GM23338 (cell line): ENCODE measurements around the gene PDE2A. TPM values are rescaled to one million over a fixed set of nuclear protein-coding genes. Genes with fewer than 3 reads are reported as not detected.

Source experiments
- ATAC-seq: fragments of 200-7000 bp; cut with Tn5 transposase; 3 replicates; pipeline ENCODE4 v1.9.1; 2020
- DNase-seq: peaks from one replicate; pipeline ENCODE4 v3.0.0-alpha.2; 2015; ENCODE audit warnings: low spot score
- H2AFZ ChIP-seq: fragments of 200-600 bp; sonication (generic); 2 replicates; pipeline ENCODE4 v1.8.0; 2016; ENCODE audit warnings: antibody characterized with exemption, mild to moderate bottlenecking, moderate library complexity
- H3F3A ChIP-seq: fragments of 200-600 bp; sonication (generic); replicated peaks from 2 replicates; pipeline ENCODE4 v1.8.0; 2017; ENCODE audit warnings: antibody characterized with exemption, mixed run types, low read depth
- H3K27ac ChIP-seq: fragments of 200-600 bp; sonication (generic); 2 replicates; pipeline ENCODE4 v1.6.1; 2016; ENCODE audit warnings: low read depth
- H3K27me3 ChIP-seq: fragments of 200-600 bp; sonication (generic); 2 replicates; pipeline ENCODE4 v1.8.0; 2016; ENCODE audit warnings: mild to moderate bottlenecking, mixed run types, moderate library complexity; ENCODE audit not compliant: insufficient read depth
- H3K36me3 ChIP-seq: fragments of 200-600 bp; sonication (generic); 2 replicates; pipeline ENCODE4 v1.8.0; 2016; ENCODE audit warnings: mild to moderate bottlenecking; ENCODE audit not compliant: insufficient read depth
- H3K4me1 ChIP-seq: fragments of 200-600 bp; sonication (generic); 2 replicates; pipeline ENCODE4 v1.8.0; 2016; ENCODE audit warnings: mild to moderate bottlenecking, moderate library complexity; ENCODE audit not compliant: insufficient read depth
- H3K4me2 ChIP-seq: fragments of 200-600 bp; sonication (generic); 2 replicates; pipeline ENCODE4 v1.7.1; 2017; ENCODE audit warnings: mixed run types
- H3K4me3 ChIP-seq: fragments of 200-600 bp; sonication (generic); 2 replicates; pipeline ENCODE4 v1.6.1; 2016; ENCODE audit warnings: mixed run types
- H3K79me2 ChIP-seq: fragments of 200-600 bp; sonication (generic); replicated peaks from 2 replicates; pipeline ENCODE4 v1.8.0; 2017; ENCODE audit warnings: mild to moderate bottlenecking; ENCODE audit not compliant: insufficient read depth
- H3K9me2 ChIP-seq: fragments of 200-600 bp; sonication (generic); 2 replicates; pipeline ENCODE4 v1.8.0; 2017; ENCODE audit not compliant: insufficient read depth
- H4K20me1 ChIP-seq: fragments of 200-600 bp; sonication (generic); replicated peaks from 2 replicates; pipeline ENCODE4 v1.8.0; 2017; ENCODE audit warnings: mild to moderate bottlenecking; ENCODE audit not compliant: insufficient read depth
- H3K27ac Mint-ChIP-seq: 2 replicates; pipeline ENCODE4 v1.8.0; 2020; ENCODE audit warnings: inconsistent platforms, mild to moderate bottlenecking, moderate library complexity, mixed read lengths
- H3K27me3 Mint-ChIP-seq: 3 replicates; pipeline ENCODE4 v1.8.0; 2022; ENCODE audit warnings: low read depth, mild to moderate bottlenecking, moderate library complexity, mixed read lengths, inconsistent platforms; ENCODE audit not compliant: insufficient read depth, poor library complexity
- H3K36me3 Mint-ChIP-seq: 3 replicates; pipeline ENCODE4 v1.8.0; 2021; ENCODE audit warnings: low read depth, mild to moderate bottlenecking, inconsistent platforms, moderate library complexity, mixed read lengths
- H3K4me1 Mint-ChIP-seq: 3 replicates; pipeline ENCODE4 v1.8.0; 2020; ENCODE audit warnings: mild to moderate bottlenecking, inconsistent platforms, mixed read lengths
- H3K4me3 Mint-ChIP-seq: 3 replicates; pipeline ENCODE4 v1.8.0; 2021; ENCODE audit warnings: moderate library complexity, mild to moderate bottlenecking, inconsistent platforms, mixed read lengths
- H3K9me3 Mint-ChIP-seq: 3 replicates; pipeline ENCODE4 v1.8.0; 2020; ENCODE audit warnings: moderate library complexity, mild to moderate bottlenecking, inconsistent platforms, mixed read lengths
- CREB1 ChIP-seq: fragments of 250-450 bp; sonication (Bioruptor Pico); IDR thresholded peaks from 2 replicates; pipeline ENCODE4 v1.5.0; 2020; ENCODE audit warnings: low read depth, mild to moderate bottlenecking, moderate library complexity
- JUNB ChIP-seq: IDR thresholded peaks from one replicate; pipeline ENCODE4 v1.6.1; 2016; ENCODE audit warnings: antibody characterized with exemption; ENCODE audit not compliant: unreplicated experiment
- STAT1 ChIP-seq: IDR thresholded peaks from one replicate; pipeline ENCODE4 v1.6.1; 2016; ENCODE audit warnings: antibody characterized with exemption; ENCODE audit not compliant: unreplicated experiment
- ZNF114 ChIP-seq: fragments of 250-450 bp; sonication (Bioruptor Pico); IDR thresholded peaks from 2 replicates; pipeline ENCODE4 v1.5.0; 2020; ENCODE audit warnings: mild to moderate bottlenecking, moderate library complexity
- polyA plus RNA-seq: library from polyadenylated mRNA; unstranded; fragments of >200 nt; fragmentation: Nextera tagmentation; extraction: Ambion mirVana; gene quantifications from 2 replicates; pipeline ENCODE4 v1.2.1, GENCODE V29; 2016
- total RNA-seq: library from RNA; depleted of rRNA; stranded (reverse); fragments of >200 nt; shearing (Covaris generic); gene quantifications from 2 replicates; pipeline ENCODE4 v1.2.3, GENCODE V29; 2014
- TF ChIP-seq, protein P1 (sequence below): IDR thresholded peaks from 2 replicates; pipeline ENCODE4 v1.6.1; 2016; ENCODE audit warnings: antibody characterized with exemption
- TF ChIP-seq, protein P2 (sequence below): fragments of 250-450 bp; sonication (Bioruptor Pico); IDR thresholded peaks from 2 replicates; pipeline ENCODE4 v1.5.0; 2020; ENCODE audit warnings: mild to moderate bottlenecking, moderate library complexity
- TF ChIP-seq, protein P3 (sequence below), 2 experiments: fragments of 200-600 bp in 1 of 2; sonication (generic) in 1 of 2; conservative IDR thresholded peaks; 2 replicates each; pipeline versions ENCODE4 v1.5.1 to v1.6.1; 2016 to 2017; ENCODE audit warnings: antibody characterized with exemption in 2 of 2, low read depth in 2 of 2, mild to moderate bottlenecking in 2 of 2, moderate library complexity in 1 of 2

Gene PDE2A
- total and polyA plus RNA-seq, 2 experiments from 2014 or later = 4.3 to 16.2 TPM

DNA sequence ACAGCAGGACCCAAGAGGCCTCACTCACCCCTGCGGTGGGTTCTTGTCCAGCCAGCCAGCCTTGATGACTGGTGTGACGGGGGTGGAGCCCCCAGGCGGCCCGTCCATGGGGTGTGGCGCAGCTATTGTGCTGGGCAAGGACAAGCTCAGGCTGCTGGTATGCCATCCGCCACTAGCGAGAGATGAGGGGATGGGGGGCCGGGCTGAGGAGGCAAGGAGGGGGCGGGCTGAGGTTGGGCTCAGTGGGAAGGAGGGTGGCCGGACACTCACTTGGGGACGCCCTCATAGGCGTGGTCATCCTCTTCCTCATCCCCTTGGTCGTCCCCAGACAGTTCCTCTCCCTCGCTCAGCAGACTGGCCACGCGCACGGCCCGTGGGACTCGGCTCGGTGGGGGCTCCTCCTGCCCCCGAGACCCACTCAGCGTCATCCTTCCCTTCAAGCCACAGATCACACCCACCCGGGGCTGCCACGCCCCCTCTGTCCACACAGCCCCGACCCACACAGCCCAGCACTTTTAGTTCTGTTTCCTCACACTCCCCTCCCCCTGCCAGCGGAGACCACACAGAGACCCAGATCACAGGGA lies 38.0 kb upstream of the PDE2A start:
- Histone ChIP-seq H3K4me3 (no peak overlapping the region), H4K20me1 (peaks cover 26% of the 10 kb centered on the region), H3F3A (no peaks in the 10 kb centered on the region), H3K79me2 (peaks cover 4% of the 10 kb centered on the region; the same call in 1 of the 2 replicates), H3K27ac (no peak overlapping the region), H3K27me3 (no peaks in the 10 kb centered on the region), H3K9me2 (no peaks in the 10 kb centered on the region), H3K36me3 (no peaks in the 10 kb centered on the region; the same call in 1 of the 2 replicates), H2AFZ (no peak overlapping the region), H3K4me2 (no peak overlapping the region), H3K4me1 (no peaks in the 10 kb centered on the region)
- peak overlapping the region; percentile 31; the same call in 1 of the 2 replicates for H3K27ac Mint-ChIP-seq
- no peak overlapping the region for H3K4me3 Mint-ChIP-seq
- ATAC-seq (peak; percentile 11; the same call in 2 of the 3 replicates), DNase-seq (no peak)
- TF ChIP-seq ZNF114 (CRISPR knock-in tag) (no peak), STAT1 (no peak), JUNB (no peak), CREB1 (CRISPR knock-in tag) (no peak)
- TF ChIP-seq, protein P1, sequence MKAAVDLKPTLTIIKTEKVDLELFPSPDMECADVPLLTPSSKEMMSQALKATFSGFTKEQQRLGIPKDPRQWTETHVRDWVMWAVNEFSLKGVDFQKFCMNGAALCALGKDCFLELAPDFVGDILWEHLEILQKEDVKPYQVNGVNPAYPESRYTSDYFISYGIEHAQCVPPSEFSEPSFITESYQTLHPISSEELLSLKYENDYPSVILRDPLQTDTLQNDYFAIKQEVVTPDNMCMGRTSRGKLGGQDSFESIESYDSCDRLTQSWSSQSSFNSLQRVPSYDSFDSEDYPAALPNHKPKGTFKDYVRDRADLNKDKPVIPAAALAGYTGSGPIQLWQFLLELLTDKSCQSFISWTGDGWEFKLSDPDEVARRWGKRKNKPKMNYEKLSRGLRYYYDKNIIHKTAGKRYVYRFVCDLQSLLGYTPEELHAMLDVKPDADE = no peak
- TF ChIP-seq, protein P2, sequence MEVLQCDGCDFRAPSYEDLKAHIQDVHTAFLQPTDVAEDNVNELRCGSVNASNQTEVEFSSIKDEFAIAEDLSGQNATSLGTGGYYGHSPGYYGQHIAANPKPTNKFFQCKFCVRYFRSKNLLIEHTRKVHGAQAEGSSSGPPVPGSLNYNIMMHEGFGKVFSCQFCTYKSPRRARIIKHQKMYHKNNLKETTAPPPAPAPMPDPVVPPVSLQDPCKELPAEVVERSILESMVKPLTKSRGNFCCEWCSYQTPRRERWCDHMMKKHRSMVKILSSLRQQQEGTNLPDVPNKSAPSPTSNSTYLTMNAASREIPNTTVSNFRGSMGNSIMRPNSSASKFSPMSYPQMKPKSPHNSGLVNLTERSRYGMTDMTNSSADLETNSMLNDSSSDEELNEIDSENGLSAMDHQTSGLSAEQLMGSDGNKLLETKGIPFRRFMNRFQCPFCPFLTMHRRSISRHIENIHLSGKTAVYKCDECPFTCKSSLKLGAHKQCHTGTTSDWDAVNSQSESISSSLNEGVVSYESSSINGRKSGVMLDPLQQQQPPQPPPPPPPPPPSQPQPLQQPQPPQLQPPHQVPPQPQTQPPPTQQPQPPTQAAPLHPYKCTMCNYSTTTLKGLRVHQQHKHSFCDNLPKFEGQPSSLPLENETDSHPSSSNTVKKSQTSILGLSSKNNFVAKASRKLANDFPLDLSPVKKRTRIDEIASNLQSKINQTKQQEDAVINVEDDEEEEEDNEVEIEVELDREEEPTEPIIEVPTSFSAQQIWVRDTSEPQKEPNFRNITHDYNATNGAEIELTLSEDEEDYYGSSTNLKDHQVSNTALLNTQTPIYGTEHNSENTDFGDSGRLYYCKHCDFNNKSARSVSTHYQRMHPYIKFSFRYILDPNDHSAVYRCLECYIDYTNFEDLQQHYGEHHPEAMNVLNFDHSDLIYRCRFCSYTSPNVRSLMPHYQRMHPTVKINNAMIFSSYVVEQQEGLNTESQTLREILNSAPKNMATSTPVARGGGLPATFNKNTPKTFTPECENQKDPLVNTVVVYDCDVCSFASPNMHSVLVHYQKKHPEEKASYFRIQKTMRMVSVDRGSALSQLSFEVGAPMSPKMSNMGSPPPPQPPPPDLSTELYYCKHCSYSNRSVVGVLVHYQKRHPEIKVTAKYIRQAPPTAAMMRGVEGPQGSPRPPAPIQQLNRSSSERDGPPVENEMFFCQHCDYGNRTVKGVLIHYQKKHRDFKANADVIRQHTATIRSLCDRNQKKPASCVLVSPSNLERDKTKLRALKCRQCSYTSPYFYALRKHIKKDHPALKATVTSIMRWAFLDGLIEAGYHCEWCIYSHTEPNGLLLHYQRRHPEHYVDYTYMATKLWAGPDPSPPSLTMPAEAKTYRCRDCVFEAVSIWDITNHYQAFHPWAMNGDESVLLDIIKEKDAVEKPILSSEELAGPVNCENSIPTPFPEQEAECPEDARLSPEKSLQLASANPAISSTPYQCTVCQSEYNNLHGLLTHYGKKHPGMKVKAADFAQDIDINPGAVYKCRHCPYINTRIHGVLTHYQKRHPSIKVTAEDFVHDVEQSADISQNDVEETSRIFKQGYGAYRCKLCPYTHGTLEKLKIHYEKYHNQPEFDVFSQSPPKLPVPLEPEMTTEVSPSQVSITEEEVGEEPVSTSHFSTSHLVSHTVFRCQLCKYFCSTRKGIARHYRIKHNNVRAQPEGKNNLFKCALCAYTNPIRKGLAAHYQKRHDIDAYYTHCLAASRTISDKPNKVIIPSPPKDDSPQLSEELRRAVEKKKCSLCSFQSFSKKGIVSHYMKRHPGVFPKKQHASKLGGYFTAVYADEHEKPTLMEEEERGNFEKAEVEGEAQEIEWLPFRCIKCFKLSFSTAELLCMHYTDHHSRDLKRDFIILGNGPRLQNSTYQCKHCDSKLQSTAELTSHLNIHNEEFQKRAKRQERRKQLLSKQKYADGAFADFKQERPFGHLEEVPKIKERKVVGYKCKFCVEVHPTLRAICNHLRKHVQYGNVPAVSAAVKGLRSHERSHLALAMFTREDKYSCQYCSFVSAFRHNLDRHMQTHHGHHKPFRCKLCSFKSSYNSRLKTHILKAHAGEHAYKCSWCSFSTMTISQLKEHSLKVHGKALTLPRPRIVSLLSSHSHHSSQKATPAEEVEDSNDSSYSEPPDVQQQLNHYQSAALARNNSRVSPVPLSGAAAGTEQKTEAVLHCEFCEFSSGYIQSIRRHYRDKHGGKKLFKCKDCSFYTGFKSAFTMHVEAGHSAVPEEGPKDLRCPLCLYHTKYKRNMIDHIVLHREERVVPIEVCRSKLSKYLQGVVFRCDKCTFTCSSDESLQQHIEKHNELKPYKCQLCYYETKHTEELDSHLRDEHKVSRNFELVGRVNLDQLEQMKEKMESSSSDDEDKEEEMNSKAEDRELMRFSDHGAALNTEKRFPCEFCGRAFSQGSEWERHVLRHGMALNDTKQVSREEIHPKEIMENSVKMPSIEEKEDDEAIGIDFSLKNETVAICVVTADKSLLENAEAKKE (CRISPR knock-in tag) = no peak
- TF ChIP-seq, protein P3, sequence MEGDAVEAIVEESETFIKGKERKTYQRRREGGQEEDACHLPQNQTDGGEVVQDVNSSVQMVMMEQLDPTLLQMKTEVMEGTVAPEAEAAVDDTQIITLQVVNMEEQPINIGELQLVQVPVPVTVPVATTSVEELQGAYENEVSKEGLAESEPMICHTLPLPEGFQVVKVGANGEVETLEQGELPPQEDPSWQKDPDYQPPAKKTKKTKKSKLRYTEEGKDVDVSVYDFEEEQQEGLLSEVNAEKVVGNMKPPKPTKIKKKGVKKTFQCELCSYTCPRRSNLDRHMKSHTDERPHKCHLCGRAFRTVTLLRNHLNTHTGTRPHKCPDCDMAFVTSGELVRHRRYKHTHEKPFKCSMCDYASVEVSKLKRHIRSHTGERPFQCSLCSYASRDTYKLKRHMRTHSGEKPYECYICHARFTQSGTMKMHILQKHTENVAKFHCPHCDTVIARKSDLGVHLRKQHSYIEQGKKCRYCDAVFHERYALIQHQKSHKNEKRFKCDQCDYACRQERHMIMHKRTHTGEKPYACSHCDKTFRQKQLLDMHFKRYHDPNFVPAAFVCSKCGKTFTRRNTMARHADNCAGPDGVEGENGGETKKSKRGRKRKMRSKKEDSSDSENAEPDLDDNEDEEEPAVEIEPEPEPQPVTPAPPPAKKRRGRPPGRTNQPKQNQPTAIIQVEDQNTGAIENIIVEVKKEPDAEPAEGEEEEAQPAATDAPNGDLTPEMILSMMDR (conservative IDR thresholded peaks at IDR 0.05; ENCODE audit: low read depth in 2 of 2) = no peak
- H3K9me3 Mint-ChIP-seq = no peaks in the 10 kb centered on the region; the same call in 2 of the 3 replicates
- H3K4me1 Mint-ChIP-seq = peaks cover 25% of the 10 kb centered on the region
- H3K36me3 Mint-ChIP-seq = peaks cover 22% of the 10 kb centered on the region
- H3K27me3 Mint-ChIP-seq = peaks cover 8% of the 10 kb centered on the region
